ENCODE results near the gene CD68.

DNA sequence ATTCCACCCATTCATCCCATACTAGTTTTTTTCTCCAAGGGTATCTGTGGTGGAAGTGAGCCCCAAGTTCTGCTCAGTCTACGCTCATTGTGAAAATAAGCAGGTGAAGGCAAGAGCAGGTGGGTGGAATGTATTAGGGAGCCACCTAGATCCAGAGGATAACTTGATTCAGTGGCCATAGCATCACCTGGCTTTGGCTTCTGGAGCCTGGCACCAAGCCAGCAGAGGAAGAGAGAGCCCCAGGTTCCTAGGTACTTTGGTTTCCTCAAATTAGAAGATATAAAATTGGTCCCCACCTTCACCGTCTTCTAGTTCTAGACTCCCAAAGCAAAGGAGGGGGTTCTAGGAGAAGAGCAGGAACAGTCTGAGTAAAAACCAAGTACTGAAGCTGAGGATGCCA, 31.2 kb downstream of the CD68 start:
- TF ChIP-seq, protein P1, sequence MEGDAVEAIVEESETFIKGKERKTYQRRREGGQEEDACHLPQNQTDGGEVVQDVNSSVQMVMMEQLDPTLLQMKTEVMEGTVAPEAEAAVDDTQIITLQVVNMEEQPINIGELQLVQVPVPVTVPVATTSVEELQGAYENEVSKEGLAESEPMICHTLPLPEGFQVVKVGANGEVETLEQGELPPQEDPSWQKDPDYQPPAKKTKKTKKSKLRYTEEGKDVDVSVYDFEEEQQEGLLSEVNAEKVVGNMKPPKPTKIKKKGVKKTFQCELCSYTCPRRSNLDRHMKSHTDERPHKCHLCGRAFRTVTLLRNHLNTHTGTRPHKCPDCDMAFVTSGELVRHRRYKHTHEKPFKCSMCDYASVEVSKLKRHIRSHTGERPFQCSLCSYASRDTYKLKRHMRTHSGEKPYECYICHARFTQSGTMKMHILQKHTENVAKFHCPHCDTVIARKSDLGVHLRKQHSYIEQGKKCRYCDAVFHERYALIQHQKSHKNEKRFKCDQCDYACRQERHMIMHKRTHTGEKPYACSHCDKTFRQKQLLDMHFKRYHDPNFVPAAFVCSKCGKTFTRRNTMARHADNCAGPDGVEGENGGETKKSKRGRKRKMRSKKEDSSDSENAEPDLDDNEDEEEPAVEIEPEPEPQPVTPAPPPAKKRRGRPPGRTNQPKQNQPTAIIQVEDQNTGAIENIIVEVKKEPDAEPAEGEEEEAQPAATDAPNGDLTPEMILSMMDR (IDR thresholded peaks at IDR 0.05): no peak
- TF ChIP-seq POLR2A (IDR thresholded peaks at IDR 0.05): no peak
